Endodermal cell (in vitro differentiated cells): Measurements from ENCODE around the gene RAB7A. TPM values are rescaled to one million over a fixed set of nuclear protein-coding genes. Genes with fewer than 3 reads are reported as not detected.
A peak's percentile ranks its signal among the peaks of the same experiment; 100 is the strongest.

Experiments used
- DNase-seq: peaks from one replicate; pipeline ENCODE4 v3.0.0-alpha.2; 2017
- H3K27ac ChIP-seq: 2 replicates; pipeline ENCODE4 v1.5.1; 2013; ENCODE audit warnings: mild to moderate bottlenecking, low read depth, low read length, moderate library complexity
- H3K27me3 ChIP-seq: 2 replicates; pipeline ENCODE4 v1.6.1; 2013; ENCODE audit warnings: mild to moderate bottlenecking, low read length, moderate library complexity; ENCODE audit not compliant: insufficient read depth, control insufficient read depth, poor library complexity, severe bottlenecking
- H3K36me3 ChIP-seq: 2 replicates; pipeline ENCODE4 v1.7.0; 2013; ENCODE audit warnings: mild to moderate bottlenecking, low read length, moderate library complexity; ENCODE audit not compliant: control insufficient read depth, insufficient read depth
- H3K4me1 ChIP-seq: one replicate; pipeline ENCODE4 v1.7.0; 2013; ENCODE audit warnings: low read length; ENCODE audit not compliant: control insufficient read depth, insufficient read depth
- H3K4me3 ChIP-seq: 2 replicates; pipeline ENCODE4 v1.5.1; 2013; ENCODE audit warnings: mild to moderate bottlenecking, low read length, moderate library complexity
- H3K9ac ChIP-seq: 2 replicates; pipeline ENCODE4 v1.6.1; 2013; ENCODE audit warnings: mild to moderate bottlenecking, low read length, moderate library complexity; ENCODE audit not compliant: poor library complexity, severe bottlenecking; ENCODE audit errors: extremely low read depth
- H3K9me3 ChIP-seq: 2 replicates; pipeline ENCODE4 v1.6.1; 2013; ENCODE audit warnings: mild to moderate bottlenecking, low read length, moderate library complexity; ENCODE audit not compliant: control insufficient read depth
- H3K27ac Mint-ChIP-seq: 2 replicates; pipeline ENCODE4 v1.8.0; 2020; ENCODE audit warnings: mixed read lengths
- H3K27me3 Mint-ChIP-seq: 2 replicates; pipeline ENCODE4 v1.8.0; 2021; ENCODE audit warnings: mild to moderate bottlenecking, mixed read lengths; ENCODE audit not compliant: insufficient read depth
- H3K36me3 Mint-ChIP-seq: 2 replicates; pipeline ENCODE4 v1.8.0; 2020; ENCODE audit warnings: low read depth, mixed read lengths
- H3K4me1 Mint-ChIP-seq: 2 replicates; pipeline ENCODE4 v1.8.0; 2020; ENCODE audit warnings: mixed read lengths
- H3K4me3 Mint-ChIP-seq: 2 replicates; pipeline ENCODE4 v1.8.0; 2020; ENCODE audit warnings: mild to moderate bottlenecking, moderate library complexity, mixed read lengths
- H3K9me3 Mint-ChIP-seq: 2 replicates; pipeline ENCODE4 v1.8.0; 2020; ENCODE audit warnings: mild to moderate bottlenecking, mixed read lengths
- CTCF ChIP-seq: fragments of 200-600 bp; sonication (generic); conservative IDR thresholded peaks from 2 replicates; pipeline ENCODE4 v1.5.0; 2021; ENCODE audit warnings: antibody characterized with exemption, mild to moderate bottlenecking
- WGBS, 2 experiments: methylation state at CpG; one replicate each; pipeline versions ENCODE4 v1.1.5 to v1.1.7; 2013; ENCODE audit warnings: missing lambda C conversion rate in 2 of 2, mixed read lengths in 1 of 2; ENCODE audit not compliant: insufficient coverage in 1 of 2, insufficient read length in 1 of 2; 5-methylcytosine and 5-hydroxymethylcytosine counted together
- long read RNA-seq, 4 experiments: library from polyadenylated mRNA in 2 of 4; library from RNA in 1 of 4; library from capped mRNA in 1 of 4; stranded (forward) in 3 of 4; unstranded in 1 of 4; transcript quantifications; one replicate each; pipeline ENCODE4 v2.0.0, GENCODE V29; 2020 to 2021; ENCODE audit warnings: inconsistent platforms in 1 of 4
- polyA plus RNA-seq, 2 experiments: library from polyadenylated mRNA; stranded (reverse); fragments of 50-300 nt; gene quantifications; one replicate each; pipeline ENCODE4 v1.2.3, GENCODE V29; 2013
- total RNA-seq, 2 donors: library from RNA; stranded (reverse); fragmentation: NEBNext Ultra II Directional in 1 of 2; extraction: Animal tissue kit (Norgen Biotek cat#: 25700) in 1 of 2; gene quantifications; 2 replicates in 1 of 2; 3 replicates in 1 of 2; pipeline ENCODE4 v1.2.1, GENCODE V29; 2021

The RAB7A gene
- 100 to 1,000 TPM; 166 to 194 TPM for total RNA-seq
- 130 TPM for polyA plus RNA-seq (2013, experiment 1 of 2)
- polyA plus RNA-seq (2013, experiment 2 of 2), result 118 TPM
- long read RNA-seq, experiment 1, transcript RAB7A-201 (6 exons, 2,244 nt), result major isoform, 66 of 101 reads
- long read RNA-seq, experiment 1, partial matches to known transcripts, result 12 of 101 reads
- long read RNA-seq, experiment 1, other reads (novel, unspliced or antisense), result 21 of 101 reads
- long read RNA-seq, experiment 2, transcript RAB7A-201 (6 exons, 2,244 nt), result major isoform, 331 of 376 reads
- long read RNA-seq, experiment 2, partial matches to known transcripts, result 10 of 376 reads
- long read RNA-seq, experiment 2, other reads (novel, unspliced or antisense), result 31 of 376 reads
- long read RNA-seq, experiment 3, transcript RAB7A-201 (6 exons, 2,244 nt), result major isoform, 238 of 278 reads
- long read RNA-seq, experiment 3, partial matches to known transcripts, result 29 of 278 reads
- long read RNA-seq, experiment 3, other reads (novel, unspliced or antisense), result 9 of 278 reads
- long read RNA-seq, experiment 4, transcript RAB7A-201 (6 exons, 2,244 nt), result major isoform, 159 of 216 reads
- long read RNA-seq, experiment 4, transcript RAB7A-207 (3 exons, 552 nt), result minor isoform, 7 of 216 reads
- long read RNA-seq, experiment 4, partial matches to known transcripts, result 47 of 216 reads
- long read RNA-seq, experiment 4, other reads (novel, unspliced or antisense), result 1 of 216 reads

- no peaks in the 10 kb centered on the region for H3K27me3 ChIP-seq
- H3K27ac Mint-ChIP-seq, result peak within 1 kb of the TSS; percentile 91
- WGBS, 2 experiments, result 0% methylated on average over 27 to 93 of the region's 93 CpGs
- no peaks in the 10 kb centered on the region for H3K9me3 ChIP-seq
- TF ChIP-seq CTCF, result no peak
- H3K4me1 Mint-ChIP-seq, result peaks cover 44% of the 10 kb centered on the region
- H3K9ac ChIP-seq, result peak within 1 kb of the TSS; percentile 89
- H3K4me3 ChIP-seq, result peak within 1 kb of the TSS; percentile 93
- H3K9me3 Mint-ChIP-seq, result no peaks in the 10 kb centered on the region
- peak within 1 kb of the TSS; percentile 83 for H3K4me3 Mint-ChIP-seq
- peak within 1 kb of the TSS; percentile 90 for H3K27ac ChIP-seq
- H3K27me3 Mint-ChIP-seq, result no peaks in the 10 kb centered on the region
- peaks cover 7% of the 10 kb centered on the region for H3K36me3 Mint-ChIP-seq
- DNase-seq, result peak; percentile 99
- no peaks in the 10 kb centered on the region for H3K4me1 ChIP-seq
- H3K36me3 ChIP-seq, result peaks cover 9% of the 10 kb centered on the region
Observed at GRCh38 chr3:128726023-128727016, at the start of gene RAB7A. Gene RAB7A, plus strand, starts transcription at chr3:128726183. Its CDS starts 69,185 bp downstream, at chr3:128795368.

- Histone ChIP-seq H3K4me1 (peaks cover 4% of the 10 kb centered on the region), H3K9ac (no peak overlapping the region), H3K9me3 (no peaks in the 10 kb centered on the region), H3K27me3 (no peaks in the 10 kb centered on the region), H3K27ac (no peak overlapping the region), H3K36me3 (no peaks in the 10 kb centered on the region), H3K4me3 (no peak overlapping the region)
- Mint-ChIP-seq H3K27ac (no peak overlapping the region), H3K27me3 (peaks cover 36% of the 10 kb centered on the region), H3K4me3 (no peak overlapping the region), H3K9me3 (no peaks in the 10 kb centered on the region), H3K36me3 (no peaks in the 10 kb centered on the region), H3K4me1 (peaks cover 10% of the 10 kb centered on the region)
- DNase-seq, result no peak
- no peak for TF ChIP-seq CTCF
- 89 to 96% methylated on average over 1 to 2 of the region's 2 CpGs for WGBS, 2 experiments
Observed at GRCh38 chr3:128679338-128679737, 46.6 kb upstream of the RAB7A start.
